IPS-11a (cell line): ENCODE results near the gene FRY.

Experiments used
- H3K4me3 ChIP-seq: one replicate; pipeline ENCODE4 v1.5.1; 2013; ENCODE audit warnings: low read depth, low read length, control low read depth

Gene FRY

DNA sequence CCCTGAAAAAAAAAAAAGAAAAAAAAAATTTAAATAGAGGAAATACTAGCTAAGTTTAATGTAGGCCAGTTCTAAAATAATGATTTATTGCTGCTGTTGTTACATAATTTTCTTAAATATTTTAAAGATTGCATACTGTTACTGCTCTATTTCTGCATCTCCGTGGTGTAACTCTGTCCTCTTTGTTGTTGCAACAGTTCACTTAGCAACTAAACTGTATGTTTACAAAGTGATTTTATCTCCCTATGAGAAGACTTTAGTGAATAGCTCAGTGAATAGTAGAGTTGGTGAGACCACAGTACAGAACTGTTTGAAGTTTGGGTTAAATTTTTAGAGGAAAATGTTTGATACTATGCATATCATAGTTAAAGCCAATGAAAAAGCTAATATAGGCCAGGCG is 303.1 kb downstream of the FRY start:
- H3K4me3 ChIP-seq = no peak overlapping the region

DNA sequence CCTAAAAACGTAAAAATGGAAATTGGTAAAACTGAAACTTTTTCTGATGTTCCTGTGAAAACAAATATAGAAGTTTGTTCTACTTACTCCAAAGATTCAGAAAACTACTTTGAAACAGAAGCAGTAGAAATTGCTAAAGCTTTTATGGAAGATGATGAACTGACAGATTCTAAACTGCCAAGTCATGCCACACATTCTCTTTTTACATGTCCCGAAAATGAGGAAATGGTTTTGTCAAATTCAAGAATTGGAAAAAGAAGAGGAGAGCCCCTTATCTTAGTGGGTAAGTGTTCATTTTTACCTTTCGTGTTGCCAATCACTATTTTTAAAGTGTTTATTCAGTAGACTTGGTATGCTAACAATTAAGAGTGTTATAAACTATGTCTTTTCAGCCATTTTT is 309.3 kb downstream of the FRY start:
- H3K4me3 ChIP-seq = no peak overlapping the region

DNA sequence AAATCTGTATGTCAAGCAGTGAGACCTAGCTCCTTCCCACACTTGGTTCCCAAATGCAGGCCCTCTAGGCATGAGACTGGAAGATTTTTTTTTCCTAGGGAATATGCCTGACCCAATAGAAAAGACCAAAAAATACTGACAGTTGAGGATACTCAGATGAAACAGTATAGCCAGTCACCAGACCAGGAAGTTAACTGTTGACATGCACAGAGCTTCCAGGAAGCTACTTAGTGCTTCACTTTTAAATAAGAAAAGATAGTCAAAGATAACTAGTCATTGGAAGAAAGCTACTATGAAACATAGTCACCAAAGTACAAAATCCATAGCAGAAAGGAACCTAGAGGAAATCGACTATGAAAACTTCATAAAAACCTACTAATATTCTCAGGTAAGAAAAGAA is 316.1 kb downstream of the FRY start:
- H3K4me3 ChIP-seq = no peak overlapping the region
